Measurements from ENCODE around the gene RTP5. TPM values are rescaled to one million over a fixed set of nuclear protein-coding genes. Genes with fewer than 3 reads are reported as not detected.
"Not testable (repeated sequence)": the region's sequence is repeated elsewhere in the genome, so short reads cannot be mapped to it uniquely, and the experiment has no call there.

Gene RTP5
- total RNA-seq (2021) = not detected in 2 replicates
- long read RNA-seq = 0 reads

DNA sequence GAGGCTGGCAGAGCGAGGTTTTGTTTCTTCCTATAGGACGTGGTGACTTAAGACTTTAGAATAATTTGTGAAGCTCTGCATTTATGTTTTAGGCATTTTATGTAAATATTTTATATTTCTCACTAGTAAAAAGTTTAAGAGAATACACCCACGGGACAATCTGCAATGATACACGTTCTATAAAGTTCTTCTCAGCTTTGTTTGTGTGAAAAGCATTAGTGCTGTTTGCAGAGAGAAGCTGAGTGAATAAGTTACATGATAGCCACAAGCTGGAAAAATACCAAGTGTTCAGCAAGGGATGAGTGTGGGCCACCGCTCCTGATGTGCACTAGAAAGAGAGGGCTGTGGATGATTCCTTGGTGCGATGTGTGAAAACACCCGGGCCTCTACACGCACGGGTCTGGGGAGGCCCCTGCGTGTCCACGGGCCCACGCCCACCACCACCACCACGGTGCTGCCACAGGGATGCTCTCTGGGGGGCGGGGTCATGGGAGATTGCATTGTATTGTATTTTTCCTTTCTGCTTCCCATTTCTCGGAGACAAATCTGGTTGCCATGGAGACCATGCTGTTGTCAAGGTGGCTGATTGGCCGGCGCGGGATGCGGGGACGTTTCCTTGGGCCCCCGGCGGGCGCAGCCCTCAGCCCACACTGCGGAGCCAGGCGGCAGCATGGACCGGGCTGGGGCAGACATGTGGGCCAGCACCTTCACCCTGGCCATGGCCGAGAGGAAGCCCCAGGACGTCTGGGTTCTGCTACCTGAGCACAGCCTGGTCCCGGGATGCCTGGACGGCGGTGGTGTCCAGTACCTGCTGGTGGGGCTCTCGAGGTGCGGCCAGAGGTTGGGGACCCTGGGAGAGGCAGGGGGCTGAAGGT is at the start of gene RTP5:
Gene RTP5 (plus strand): TSS at position 643 of the 875 bp plus-strand sequence. CDS start 28 bp downstream, at position 671.
- WGBS (ENCODE audit: extremely low coverage, insufficient read length, low lambda C conversion rate) = no CpG with 5 or more reads among the region's 33 CpGs
- Histone ChIP-seq H3K23ac (ENCODE audit: insufficient read length, low read depth, low read length) (no peak within 1 kb of the TSS), H3K9ac (ENCODE audit: extremely low read depth, insufficient read length, low read length) (no peak within 1 kb of the TSS), H3K14ac (ENCODE audit: insufficient read depth, low read length) (no peak within 1 kb of the TSS; the same call in 1 of the 2 replicates), H4K8ac (replicated peaks; ENCODE audit: insufficient read length, low read depth, low read length) (no peak within 1 kb of the TSS), H4K91ac (ENCODE audit: insufficient read length, low read depth, low read length) (no peak within 1 kb of the TSS), H3K23me2 (ENCODE audit: insufficient read length, low read depth, low read length, poor library complexity, severe bottlenecking) (no peaks in the 10 kb centered on the region), H4K5ac (ENCODE audit: insufficient read length, low read depth, low read length) (no peak within 1 kb of the TSS), H2BK5ac (ENCODE audit: insufficient read length, low read length) (no peak within 1 kb of the TSS), H3K56ac (ENCODE audit: insufficient read length, low read depth, low read length) (no peak within 1 kb of the TSS), H2AFZ (ENCODE audit: low read length) (no peak within 1 kb of the TSS), H3K9me3 (ENCODE audit: control insufficient read depth, low read depth, low read length) (no peaks in the 10 kb centered on the region), H4K20me1 (ENCODE audit: control insufficient read depth, insufficient read depth, insufficient read length) (peaks cover 7% of the 10 kb centered on the region), H2BK15ac (ENCODE audit: low read depth, low read length) (no peak within 1 kb of the TSS), H3K79me1 (ENCODE audit: insufficient read depth, low read depth, low read length, poor library complexity, severe bottlenecking) (no peaks in the 10 kb centered on the region), H3K4ac (ENCODE audit: low read depth, low read length) (no peak within 1 kb of the TSS), H3K4me1 (ENCODE audit: insufficient read depth, low read length) (no peaks in the 10 kb centered on the region), H3K18ac (ENCODE audit: insufficient read length, low read depth, low read length) (no peak within 1 kb of the TSS), H2BK20ac (ENCODE audit: low read depth, low read length, poor library complexity, severe bottlenecking) (no peak within 1 kb of the TSS), H3K27ac (ENCODE audit: insufficient read length, low read depth, low read length) (no peak within 1 kb of the TSS), H3K4me2 (ENCODE audit: insufficient read depth, insufficient read length, low read length) (no peak within 1 kb of the TSS), H3T11ph (ENCODE audit: low read length) (no peak within 1 kb of the TSS), H2BK12ac (ENCODE audit: insufficient read length, low read depth, low read length) (no peak within 1 kb of the TSS), H2BK120ac (ENCODE audit: low read depth, low read length, poor library complexity, severe bottlenecking) (no peak within 1 kb of the TSS), H3K27me3 (ENCODE audit: insufficient read depth, low read length) (no peaks in the 10 kb centered on the region; the same call in 1 of the 2 replicates), H2AK5ac (ENCODE audit: insufficient read length, low read length) (no peak within 1 kb of the TSS), H3K79me2 (ENCODE audit: insufficient read depth, low read length) (no peaks in the 10 kb centered on the region)
- Mint-ChIP-seq H3K36me3 (ENCODE audit: insufficient read depth in 1 of 3, low read depth in 3 of 3) (peaks cover 0 to 4% (median 0%) of the 10 kb centered on the region in 3 experiments; a peak in 3 of 7 replicates), H3K4me1 (peaks cover 0 to 18% of the 10 kb centered on the region in 2 experiments; a peak in 2 of 4 replicates), H3K9me3 (peaks cover 19 to 26% of the 10 kb centered on the region in 2 experiments), H3K27ac (no peak within 1 kb of the TSS), H3K4me3 (no peak within 1 kb of the TSS), H3K27me3 (ENCODE audit: low read depth) (peaks cover 14% of the 10 kb centered on the region)
- TF ChIP-seq, protein P1, sequence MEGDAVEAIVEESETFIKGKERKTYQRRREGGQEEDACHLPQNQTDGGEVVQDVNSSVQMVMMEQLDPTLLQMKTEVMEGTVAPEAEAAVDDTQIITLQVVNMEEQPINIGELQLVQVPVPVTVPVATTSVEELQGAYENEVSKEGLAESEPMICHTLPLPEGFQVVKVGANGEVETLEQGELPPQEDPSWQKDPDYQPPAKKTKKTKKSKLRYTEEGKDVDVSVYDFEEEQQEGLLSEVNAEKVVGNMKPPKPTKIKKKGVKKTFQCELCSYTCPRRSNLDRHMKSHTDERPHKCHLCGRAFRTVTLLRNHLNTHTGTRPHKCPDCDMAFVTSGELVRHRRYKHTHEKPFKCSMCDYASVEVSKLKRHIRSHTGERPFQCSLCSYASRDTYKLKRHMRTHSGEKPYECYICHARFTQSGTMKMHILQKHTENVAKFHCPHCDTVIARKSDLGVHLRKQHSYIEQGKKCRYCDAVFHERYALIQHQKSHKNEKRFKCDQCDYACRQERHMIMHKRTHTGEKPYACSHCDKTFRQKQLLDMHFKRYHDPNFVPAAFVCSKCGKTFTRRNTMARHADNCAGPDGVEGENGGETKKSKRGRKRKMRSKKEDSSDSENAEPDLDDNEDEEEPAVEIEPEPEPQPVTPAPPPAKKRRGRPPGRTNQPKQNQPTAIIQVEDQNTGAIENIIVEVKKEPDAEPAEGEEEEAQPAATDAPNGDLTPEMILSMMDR (conservative IDR thresholded peaks at IDR 0.05) = no peak
- DNase-seq = no peak

DNA sequence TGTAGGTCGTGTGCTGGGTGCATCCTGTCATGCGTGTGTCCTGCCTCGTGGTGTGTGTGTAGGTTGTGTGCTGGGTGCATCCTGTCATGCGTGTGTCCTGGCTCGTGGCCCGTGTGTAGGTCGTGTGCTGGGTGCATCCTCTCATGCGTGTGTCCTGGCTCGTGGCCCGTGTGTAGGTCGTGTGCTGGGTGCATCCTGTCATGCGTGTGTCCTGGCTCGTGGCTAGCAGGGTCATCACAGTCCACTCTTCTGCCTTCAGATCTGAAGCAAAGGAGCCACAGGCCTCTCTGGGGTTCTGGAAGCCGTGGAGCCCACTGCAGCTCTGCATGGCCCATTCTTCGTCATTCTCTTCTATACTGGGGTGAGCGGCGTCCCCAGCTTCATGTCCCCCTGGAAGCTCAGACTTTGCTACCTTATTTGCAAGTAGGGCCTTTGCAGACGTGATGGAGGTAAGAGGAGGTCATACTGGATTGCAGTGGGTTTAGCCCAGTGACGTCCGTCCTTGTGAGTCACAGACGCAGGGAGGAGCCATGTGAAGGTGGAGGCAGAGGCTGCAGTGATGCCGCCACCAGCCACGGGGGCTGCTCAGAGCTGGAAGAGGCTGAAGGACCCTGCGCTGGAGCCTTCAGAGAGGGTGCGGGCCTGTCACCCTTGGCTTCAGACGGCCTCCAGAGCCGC is 49.4 kb upstream of the RTP5 start:
- not testable (repeated sequence) for H3K4me2 ChIP-seq (ENCODE audit: insufficient read depth, insufficient read length, low read length); H2BK5ac ChIP-seq (ENCODE audit: insufficient read length, low read length); H3K27ac Mint-ChIP-seq; H2BK120ac ChIP-seq (ENCODE audit: low read depth, low read length, poor library complexity, severe bottlenecking); H3K27me3 ChIP-seq (ENCODE audit: insufficient read depth, low read length); H3K79me1 ChIP-seq (ENCODE audit: insufficient read depth, low read depth, low read length, poor library complexity, severe bottlenecking); H3K23me2 ChIP-seq (ENCODE audit: insufficient read length, low read depth, low read length, poor library complexity, severe bottlenecking); H2AFZ ChIP-seq (ENCODE audit: low read length); H2BK20ac ChIP-seq (ENCODE audit: low read depth, low read length, poor library complexity, severe bottlenecking); H3K36me3 Mint-ChIP-seq (ENCODE audit: insufficient read depth in 1 of 3, low read depth in 3 of 3); H3K4me3 Mint-ChIP-seq; H2AK5ac ChIP-seq (ENCODE audit: insufficient read length, low read length); H3K4ac ChIP-seq (ENCODE audit: low read depth, low read length); H3K9me3 ChIP-seq (ENCODE audit: control insufficient read depth, low read depth, low read length); H3K79me2 ChIP-seq (ENCODE audit: insufficient read depth, low read length); H3K27ac ChIP-seq (ENCODE audit: insufficient read length, low read depth, low read length); H3K23ac ChIP-seq (ENCODE audit: insufficient read length, low read depth, low read length); H4K8ac ChIP-seq (replicated peaks; ENCODE audit: insufficient read length, low read depth, low read length); H4K91ac ChIP-seq (ENCODE audit: insufficient read length, low read depth, low read length); H4K5ac ChIP-seq (ENCODE audit: insufficient read length, low read depth, low read length); H3K56ac ChIP-seq (ENCODE audit: insufficient read length, low read depth, low read length); H2BK15ac ChIP-seq (ENCODE audit: low read depth, low read length); H3T11ph ChIP-seq (ENCODE audit: low read length); H3K4me1 ChIP-seq (ENCODE audit: insufficient read depth, low read length); H4K20me1 ChIP-seq (ENCODE audit: control insufficient read depth, insufficient read depth, insufficient read length); H3K18ac ChIP-seq (ENCODE audit: insufficient read length, low read depth, low read length); H3K9ac ChIP-seq (ENCODE audit: extremely low read depth, insufficient read length, low read length); H3K14ac ChIP-seq (ENCODE audit: insufficient read depth, low read length); H2BK12ac ChIP-seq (ENCODE audit: insufficient read length, low read depth, low read length)
- H3K27me3 Mint-ChIP-seq (ENCODE audit: low read depth) = peaks cover 18% of the 10 kb centered on the region
- no CpG with 5 or more reads among the region's 27 CpGs for WGBS (ENCODE audit: extremely low coverage, insufficient read length, low lambda C conversion rate)
- peak; percentile 28 for DNase-seq
- peaks cover 9 to 29% of the 10 kb centered on the region in 2 experiments for H3K4me1 Mint-ChIP-seq
- peaks cover 10 to 11% of the 10 kb centered on the region in 2 experiments for H3K9me3 Mint-ChIP-seq

Measured in H9 (cell line).